ENCODE measurements around the gene RAB3B.
"Not testable (repeated sequence)": the region's sequence is repeated elsewhere in the genome, so short reads cannot be mapped to it uniquely, and the experiment has no call there.

Gene RAB3B

GRCh38 chr1:51878616-51879336, 111.7 kb downstream of the RAB3B start, which contains the start of gene NRDC:
NRDC (minus strand) TSS chr1:51878727; CDS start chr1:51878615, 112 bp downstream.
- in situ Hi-C loops (cut with MboI; ENCODE audit: low sequenced_read_pairs, unreplicated experiment): no loop called here
- peak; percentile 96 for DNase-seq (ENCODE audit: low spot score)
- TF ChIP-seq CTCF (IDR thresholded peaks at IDR 0.05; ENCODE audit: borderline replicate concordance, control extremely low read depth, extremely low read depth, insufficient read depth, missing control alignments): no peak

DNA sequence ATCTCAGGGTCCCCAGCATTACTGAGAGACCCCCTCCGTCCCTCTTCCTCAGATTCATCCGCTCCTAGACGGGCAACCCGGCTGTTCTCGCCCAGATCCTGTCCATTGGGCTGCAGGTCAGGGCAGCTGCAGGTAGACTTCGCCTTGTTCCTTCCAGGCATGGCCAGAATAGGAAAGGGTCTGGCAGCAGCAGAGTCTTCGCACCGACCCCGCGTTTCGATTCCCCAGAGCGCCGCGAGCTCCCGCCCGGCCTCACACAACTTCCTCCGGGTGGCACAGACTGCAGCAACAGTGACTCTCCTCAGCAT, 112.2 kb downstream of the RAB3B start:
- no peak for TF ChIP-seq CTCF (IDR thresholded peaks at IDR 0.05; ENCODE audit: borderline replicate concordance, control extremely low read depth, extremely low read depth, insufficient read depth, missing control alignments)
- in situ Hi-C loops (cut with MboI; ENCODE audit: low sequenced_read_pairs, unreplicated experiment): no loop called here
- DNase-seq (ENCODE audit: low spot score): no peak

- no peak for TF ChIP-seq CTCF (IDR thresholded peaks at IDR 0.05; ENCODE audit: borderline replicate concordance, control extremely low read depth, extremely low read depth, insufficient read depth, missing control alignments)
- in situ Hi-C loops (cut with MboI; ENCODE audit: low sequenced_read_pairs, unreplicated experiment): no loop called here
- DNase-seq (ENCODE audit: low spot score): peak; percentile 10
Measured at GRCh38 chr1:51877434-51878307, 112.8 kb downstream of the RAB3B start.

GRCh38 chr1:51875836-51876235, 114.7 kb downstream of the RAB3B start:
- in situ Hi-C loops (cut with MboI; ENCODE audit: low sequenced_read_pairs, unreplicated experiment): no loop called here
- no peak for DNase-seq (ENCODE audit: low spot score)
- TF ChIP-seq CTCF (IDR thresholded peaks at IDR 0.05; ENCODE audit: borderline replicate concordance, control extremely low read depth, extremely low read depth, insufficient read depth, missing control alignments): no peak

DNA sequence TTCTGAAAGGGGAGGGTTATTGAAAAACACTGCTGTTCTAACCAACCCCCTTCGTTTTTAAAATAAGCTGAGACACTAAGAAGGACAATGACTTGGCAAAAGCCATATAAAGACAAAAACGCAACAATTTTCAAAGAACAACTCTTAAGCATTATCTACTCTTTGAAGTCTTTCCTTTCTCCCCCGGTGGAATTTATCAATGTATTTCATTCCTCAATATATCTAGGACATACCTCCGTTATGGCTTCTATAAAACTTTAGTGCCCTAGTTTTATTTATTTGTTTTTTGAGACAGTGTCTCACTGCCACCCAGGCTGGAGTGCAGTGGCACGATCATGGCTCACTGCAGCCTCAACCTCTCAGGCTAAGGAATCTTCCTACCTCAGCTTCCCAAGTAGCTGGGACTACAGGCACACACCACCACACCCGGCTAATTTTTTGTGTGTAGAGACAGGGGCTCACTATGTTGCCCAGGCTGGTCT, 115.2 kb downstream of the RAB3B start:
- DNase-seq (ENCODE audit: low spot score): no peak
- in situ Hi-C loops (cut with MboI; ENCODE audit: low sequenced_read_pairs, unreplicated experiment): no loop called here
- TF ChIP-seq CTCF (IDR thresholded peaks at IDR 0.05; ENCODE audit: borderline replicate concordance, control extremely low read depth, extremely low read depth, insufficient read depth, missing control alignments): no peak

DNA sequence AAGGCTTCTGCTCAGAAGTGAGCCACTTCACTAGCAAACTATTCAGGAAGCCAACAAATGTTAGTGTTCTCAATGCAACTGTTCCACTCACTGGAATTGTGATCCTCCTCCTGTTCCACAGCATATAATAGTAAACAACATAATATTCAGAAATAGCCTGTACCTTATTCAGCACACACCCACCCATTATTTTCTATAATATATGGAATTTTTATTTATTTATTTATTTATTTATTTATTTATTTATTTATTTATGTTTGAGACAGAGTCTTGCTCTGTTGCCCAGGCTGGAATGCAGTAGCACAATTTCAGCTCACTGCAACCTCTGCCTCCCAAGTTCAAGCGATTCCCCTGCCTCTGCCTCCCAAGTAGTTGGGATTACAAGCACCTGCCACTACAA, 117.2 kb downstream of the RAB3B start:
- in situ Hi-C loops (cut with MboI; ENCODE audit: low sequenced_read_pairs, unreplicated experiment); DNase-seq (ENCODE audit: low spot score): not testable (repeated sequence)
